Panc1 (cell line): ENCODE data around the gene KCNIP3. TPM values are rescaled to one million over a fixed set of nuclear protein-coding genes. Genes with fewer than 3 reads are reported as not detected.

Experiments
- ATAC-seq: fragments of 200-7000 bp; cut with Tn5 transposase; 2 replicates; pipeline ENCODE4 v1.9.1; 2020; ENCODE audit warnings: mild to moderate bottlenecking, moderate library complexity
- BruUV-seq: library from RNA; stranded (reverse); fragments of 400-500 nt; replicated peaks from 2 replicates; lab custom pipeline; 2021; lab: Mats Ljungman, UMichigan
- CTCF ChIA-PET: fragments of 300-600 bp; sonication (Branson Sonifier 250); formaldehyde crosslinking; loops from one replicate; lab custom pipeline; 2022; ENCODE audit warnings: antibody characterized with exemption; lab: Charles Lee
- POLR2A ChIA-PET: fragments of 300-600 bp; sonication (Branson Sonifier 250); formaldehyde crosslinking; loops from one replicate; lab custom pipeline; 2022; ENCODE audit warnings: antibody characterized with exemption; lab: Charles Lee
- DNase-seq: peaks from one replicate; pipeline ENCODE4 v3.0.0-alpha.2; 2010; ENCODE audit warnings: low read depth, low spot score
- H3K27ac ChIP-seq: 2 replicates; pipeline ENCODE4 v1.5.1; 2011; ENCODE audit warnings: mild to moderate bottlenecking, low read length, inconsistent platforms
- H3K27me3 ChIP-seq: fragments of 200-500 bp; sonication (Bioruptor generic); 2 replicates; pipeline ENCODE4 v1.6.0; 2014; ENCODE audit warnings: low read length, inconsistent platforms; ENCODE audit not compliant: control insufficient read depth, insufficient read depth
- H3K36me3 ChIP-seq: fragments of 200-500 bp; sonication (Bioruptor generic); 2 replicates; pipeline ENCODE4 v1.5.1; 2014; ENCODE audit warnings: inconsistent platforms, mild to moderate bottlenecking, low read length, moderate library complexity; ENCODE audit not compliant: control insufficient read depth, insufficient read depth
- H3K4me1 ChIP-seq: 2 replicates; pipeline ENCODE4 v1.5.1; 2011; ENCODE audit warnings: inconsistent platforms, mild to moderate bottlenecking, low read length, moderate library complexity; ENCODE audit not compliant: control insufficient read depth, insufficient read depth
- H3K4me3 ChIP-seq, 2 experiments: 2 replicates each; pipeline ENCODE4 v1.5.1; 2011 to 2012; ENCODE audit warnings: low read depth in 2 of 2, low read length in 2 of 2, mild to moderate bottlenecking in 2 of 2, inconsistent platforms in 1 of 2, moderate library complexity in 1 of 2
- H3K9me3 ChIP-seq: fragments of 200-500 bp; sonication (Bioruptor generic); 2 replicates; pipeline ENCODE4 v1.5.1; 2014; ENCODE audit warnings: low read depth, mild to moderate bottlenecking, inconsistent platforms, low read length, moderate library complexity; ENCODE audit not compliant: control insufficient read depth, insufficient read depth
- POLR2AphosphoS5 ChIP-seq: IDR thresholded peaks from 2 replicates; pipeline ENCODE4 v1.6.1; 2012; ENCODE audit warnings: mild to moderate bottlenecking, low read depth, low read length, moderate library complexity
- SIN3A ChIP-seq: IDR thresholded peaks from 2 replicates; pipeline ENCODE4 v1.6.1; 2012; ENCODE audit warnings: low read depth, mild to moderate bottlenecking, low read length, moderate library complexity, borderline replicate concordance; ENCODE audit not compliant: insufficient read depth
- TCF7L2 ChIP-seq: IDR thresholded peaks from 2 replicates; pipeline ENCODE4 v1.6.1; 2011; ENCODE audit warnings: mild to moderate bottlenecking, low read depth, low read length, inconsistent platforms
- in situ Hi-C: cut with HindIII; loops from 2 replicates; pipeline ENCODE4 v1.10.0; 2016; ENCODE audit warnings: low sequenced_read_pairs, low pct_unique_long_range_greater_than_20kb
- intact Hi-C: fragments of 100-400 bp; cut with micrococcal nuclease; formaldehyde crosslinking; loops from one replicate; pipeline ENCODE4 v1.10.0; 2022; ENCODE audit not compliant: unreplicated experiment
- total RNA-seq: library from RNA; stranded (reverse); gene quantifications from one replicate; pipeline ENCODE4 v1.2.1, GENCODE V29; 2021; ENCODE audit not compliant: unreplicated experiment
- TF ChIP-seq, protein P1 (sequence below), 2 experiments: IDR thresholded peaks; 2 replicates each; pipeline ENCODE4 v1.6.1; 2011 to 2012; ENCODE audit warnings: low read depth in 2 of 2, control low read depth in 1 of 2, low read length in 1 of 2, mild to moderate bottlenecking in 1 of 2, moderate library complexity in 1 of 2; ENCODE audit not compliant: insufficient read depth in 1 of 2
- TF ChIP-seq, protein P2 (sequence below): fragments of 450-650 bp; IDR thresholded peaks from 2 replicates; pipeline ENCODE4 v1.5.1; 2017; ENCODE audit warnings: mild to moderate bottlenecking

KCNIP3 gene
- total RNA-seq, 1 experiment from 2014 or later = 17.5 TPM

DNA sequence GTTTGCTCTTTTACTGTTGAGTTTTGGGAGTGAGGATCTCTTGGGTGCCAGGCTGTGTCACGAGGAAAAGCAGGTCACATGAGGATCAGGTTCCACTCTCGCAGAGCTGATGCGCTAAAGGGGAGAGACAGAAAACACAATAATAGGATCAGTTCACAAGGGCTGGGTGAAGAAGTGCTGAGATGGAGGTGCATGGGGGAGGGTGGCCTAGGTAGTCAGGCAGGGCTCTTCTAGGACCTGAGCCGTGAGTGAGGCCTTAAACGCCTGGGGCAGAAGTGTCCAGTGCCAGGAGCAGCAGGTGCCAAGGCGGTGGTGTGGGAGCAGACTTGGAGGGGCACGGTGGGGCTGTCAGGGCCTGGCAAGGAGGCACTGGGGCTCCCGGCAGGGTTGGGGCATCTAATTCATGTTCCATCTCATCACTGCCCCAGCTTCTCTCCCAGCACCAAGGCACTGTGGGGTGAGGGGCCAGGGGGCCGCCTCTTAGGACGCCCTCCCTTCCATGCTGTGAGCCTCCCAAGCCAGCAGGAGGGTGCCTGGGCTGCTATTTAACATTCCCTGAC is 9.3 kb downstream of the KCNIP3 start:
- no peak for DNase-seq
- Histone ChIP-seq H3K36me3 (no peaks in the 10 kb centered on the region), H3K4me1 (no peaks in the 10 kb centered on the region), H3K27ac (no peak overlapping the region), H3K4me3 (no peak overlapping the region), H3K9me3 (no peaks in the 10 kb centered on the region), H3K27me3 (no peaks in the 10 kb centered on the region)
- ChIA-PET CTCF (interaction anchor here (0.6 kb wide), 1 partner anchor 9 kb away, joined by 8 read pairs; no protein-coding TSS in a partner anchor), POLR2A (no interaction called here)
- in situ Hi-C loops = no loop called here
- BruUV-seq = no TSS peak
- ATAC-seq = no peak
- TF ChIP-seq SIN3A (no peak), POLR2AphosphoS5 (no peak), TCF7L2 (no peak)
- TF ChIP-seq, protein P1, sequence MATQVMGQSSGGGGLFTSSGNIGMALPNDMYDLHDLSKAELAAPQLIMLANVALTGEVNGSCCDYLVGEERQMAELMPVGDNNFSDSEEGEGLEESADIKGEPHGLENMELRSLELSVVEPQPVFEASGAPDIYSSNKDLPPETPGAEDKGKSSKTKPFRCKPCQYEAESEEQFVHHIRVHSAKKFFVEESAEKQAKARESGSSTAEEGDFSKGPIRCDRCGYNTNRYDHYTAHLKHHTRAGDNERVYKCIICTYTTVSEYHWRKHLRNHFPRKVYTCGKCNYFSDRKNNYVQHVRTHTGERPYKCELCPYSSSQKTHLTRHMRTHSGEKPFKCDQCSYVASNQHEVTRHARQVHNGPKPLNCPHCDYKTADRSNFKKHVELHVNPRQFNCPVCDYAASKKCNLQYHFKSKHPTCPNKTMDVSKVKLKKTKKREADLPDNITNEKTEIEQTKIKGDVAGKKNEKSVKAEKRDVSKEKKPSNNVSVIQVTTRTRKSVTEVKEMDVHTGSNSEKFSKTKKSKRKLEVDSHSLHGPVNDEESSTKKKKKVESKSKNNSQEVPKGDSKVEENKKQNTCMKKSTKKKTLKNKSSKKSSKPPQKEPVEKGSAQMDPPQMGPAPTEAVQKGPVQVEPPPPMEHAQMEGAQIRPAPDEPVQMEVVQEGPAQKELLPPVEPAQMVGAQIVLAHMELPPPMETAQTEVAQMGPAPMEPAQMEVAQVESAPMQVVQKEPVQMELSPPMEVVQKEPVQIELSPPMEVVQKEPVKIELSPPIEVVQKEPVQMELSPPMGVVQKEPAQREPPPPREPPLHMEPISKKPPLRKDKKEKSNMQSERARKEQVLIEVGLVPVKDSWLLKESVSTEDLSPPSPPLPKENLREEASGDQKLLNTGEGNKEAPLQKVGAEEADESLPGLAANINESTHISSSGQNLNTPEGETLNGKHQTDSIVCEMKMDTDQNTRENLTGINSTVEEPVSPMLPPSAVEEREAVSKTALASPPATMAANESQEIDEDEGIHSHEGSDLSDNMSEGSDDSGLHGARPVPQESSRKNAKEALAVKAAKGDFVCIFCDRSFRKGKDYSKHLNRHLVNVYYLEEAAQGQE (IDR thresholded peaks at IDR 0.05; ENCODE audit: insufficient read depth in 1 of 2, low read depth in 2 of 2, low read length in 1 of 2) = no peak
- TF ChIP-seq, protein P2, sequence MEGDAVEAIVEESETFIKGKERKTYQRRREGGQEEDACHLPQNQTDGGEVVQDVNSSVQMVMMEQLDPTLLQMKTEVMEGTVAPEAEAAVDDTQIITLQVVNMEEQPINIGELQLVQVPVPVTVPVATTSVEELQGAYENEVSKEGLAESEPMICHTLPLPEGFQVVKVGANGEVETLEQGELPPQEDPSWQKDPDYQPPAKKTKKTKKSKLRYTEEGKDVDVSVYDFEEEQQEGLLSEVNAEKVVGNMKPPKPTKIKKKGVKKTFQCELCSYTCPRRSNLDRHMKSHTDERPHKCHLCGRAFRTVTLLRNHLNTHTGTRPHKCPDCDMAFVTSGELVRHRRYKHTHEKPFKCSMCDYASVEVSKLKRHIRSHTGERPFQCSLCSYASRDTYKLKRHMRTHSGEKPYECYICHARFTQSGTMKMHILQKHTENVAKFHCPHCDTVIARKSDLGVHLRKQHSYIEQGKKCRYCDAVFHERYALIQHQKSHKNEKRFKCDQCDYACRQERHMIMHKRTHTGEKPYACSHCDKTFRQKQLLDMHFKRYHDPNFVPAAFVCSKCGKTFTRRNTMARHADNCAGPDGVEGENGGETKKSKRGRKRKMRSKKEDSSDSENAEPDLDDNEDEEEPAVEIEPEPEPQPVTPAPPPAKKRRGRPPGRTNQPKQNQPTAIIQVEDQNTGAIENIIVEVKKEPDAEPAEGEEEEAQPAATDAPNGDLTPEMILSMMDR = no peak
- intact Hi-C loops = no loop called here

DNA sequence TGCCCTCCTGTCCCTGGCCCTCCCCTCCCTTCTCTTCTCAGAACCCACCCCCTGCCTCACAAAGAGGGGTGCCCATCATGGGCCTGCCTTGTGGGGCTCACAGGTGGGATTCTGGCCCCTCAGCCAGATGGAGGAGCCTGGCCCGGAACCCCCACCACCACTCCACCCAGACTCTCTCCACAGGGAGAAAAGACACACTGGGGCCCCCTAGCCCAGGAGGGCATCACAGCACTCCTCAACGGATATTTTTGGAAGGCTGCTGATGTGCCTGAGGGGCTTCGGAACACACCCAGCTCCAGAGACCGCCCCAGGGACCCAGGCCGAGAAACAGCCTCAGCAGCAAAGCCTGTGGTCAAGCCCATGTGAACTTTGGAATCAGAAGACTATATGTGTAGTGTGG is 9.9 kb downstream of the KCNIP3 start:
- no peak for ATAC-seq
- POLR2A ChIA-PET = no interaction called here
- BruUV-seq = no TSS peak

More for the DNA sequence above, 9.9 kb downstream of the KCNIP3 start:
- in situ Hi-C loops = no loop called here
- TF ChIP-seq SIN3A (no peak), POLR2AphosphoS5 (no peak), TCF7L2 (no peak)
- TF ChIP-seq, protein P2 = no peak
- TF ChIP-seq, protein P1 (IDR thresholded peaks at IDR 0.05; ENCODE audit: insufficient read depth in 1 of 2, low read depth in 2 of 2, low read length in 1 of 2) = no peak
- Histone ChIP-seq H3K4me3 (no peak overlapping the region), H3K27me3 (no peaks in the 10 kb centered on the region), H3K27ac (no peak overlapping the region), H3K4me1 (no peaks in the 10 kb centered on the region), H3K36me3 (no peaks in the 10 kb centered on the region), H3K9me3 (no peaks in the 10 kb centered on the region)
- intact Hi-C loops = no loop called here
- CTCF ChIA-PET = no interaction called here
- no peak for DNase-seq
